K562 (cell line): ENCODE data around the gene CDH20.

Experiments used
- BACH1 ChIP-seq: fragments of 200-800 bp; sonication (Bioruptor generic); IDR thresholded peaks from 2 replicates; pipeline ENCODE4 v1.6.1; 2016; ENCODE audit warnings: missing genetic modification characterization, missing compliant biosample characterization
- CBFB ChIP-seq: sonication (generic); formaldehyde crosslinking; IDR thresholded peaks from 2 replicates; pipeline ENCODE4 v1.4.0; 2020; ENCODE audit warnings: mild to moderate bottlenecking, missing genetic modification reagents
- CBX8 ChIP-seq: fragments of 200-600 bp; sonication (generic); IDR thresholded peaks from 2 replicates; pipeline ENCODE4 v1.6.1; 2012; ENCODE audit warnings: borderline replicate concordance, mixed run types, low read depth, mild to moderate bottlenecking, moderate library complexity, mixed read lengths, low read length, control low read depth, inconsistent platforms; ENCODE audit not compliant: poor library complexity, severe bottlenecking; ENCODE audit errors: extremely low read depth
- FOXM1 ChIP-seq, 2 experiments: fragments of 450-650 bp in 1 of 2; sonication (generic) in 1 of 2; formaldehyde crosslinking in 1 of 2; IDR thresholded peaks; 2 replicates each; pipeline versions ENCODE4 v1.6.1 to v1.9.0; 2017 to 2022; ENCODE audit warnings: low read depth in 2 of 2, mild to moderate bottlenecking in 2 of 2, missing genetic modification reagents in 1 of 2, moderate library complexity in 1 of 2
- KDM4B ChIP-seq, 2 experiments: fragments of 450-650 bp in 1 of 2; sonication (generic) in 1 of 2; IDR thresholded peaks; 2 replicates each; pipeline ENCODE4 v1.6.1; 2016 to 2017; ENCODE audit warnings: borderline replicate concordance in 2 of 2, antibody characterized with exemption in 1 of 2, low read depth in 1 of 2, mild to moderate bottlenecking in 1 of 2
- RAD51 ChIP-seq: fragments of 450-650 bp; IDR thresholded peaks from 2 replicates; pipeline ENCODE4 v1.7.1; 2016; ENCODE audit warnings: low read depth, mild to moderate bottlenecking, borderline replicate concordance
- SMC3 ChIP-seq: conservative IDR thresholded peaks from 2 replicates; pipeline ENCODE4 v1.6.1; 2011; ENCODE audit warnings: low read depth, low read length, improper control_type of control experiment; ENCODE audit not compliant: insufficient read depth
- ZNF512 ChIP-seq: IDR thresholded peaks from 2 replicates; pipeline ENCODE4 v1.6.1; 2016; ENCODE audit warnings: missing genetic modification characterization, missing compliant biosample characterization
- ZNF785 ChIP-seq: fragments of 250-450 bp; sonication (Bioruptor Pico); IDR thresholded peaks from 2 replicates; pipeline ENCODE4 v1.4.0; 2020; ENCODE audit warnings: mild to moderate bottlenecking

GRCh38 chr18:61535401-61535800 lies 202.2 kb downstream of the CDH20 start:
- no peak for TF ChIP-seq RAD51
- TF ChIP-seq CBX8: no peak
- no peak for TF ChIP-seq SMC3
- TF ChIP-seq KDM4B (IDR thresholded peaks at IDR 0.05; ENCODE audit: borderline replicate concordance in 2 of 2, low read depth in 1 of 2): no peak
- no peak for TF ChIP-seq ZNF785
- no peak for TF ChIP-seq ZNF512
- no peak for TF ChIP-seq BACH1
- no peak for TF ChIP-seq FOXM1 (IDR thresholded peaks at IDR 0.05; ENCODE audit: low read depth)
- TF ChIP-seq FOXM1 (CRISPR knock-in tag; IDR thresholded peaks at IDR 0.05; ENCODE audit: low read depth): no peak
- no peak for TF ChIP-seq CBFB (CRISPR knock-in tag)
